HepG2 (cell line): ENCODE results near the gene KIF26B. TPM values are rescaled to one million over a fixed set of nuclear protein-coding genes. Genes with fewer than 3 reads are reported as not detected.

Experiments
- IKZF5 ChIP-seq: IDR thresholded peaks from 2 replicates; pipeline ENCODE4 v1.6.1; 2018; ENCODE audit warnings: missing genetic modification reagents, mild to moderate bottlenecking, missing compliant biosample characterization
- LRRFIP1 ChIP-seq: sonication (generic); formaldehyde crosslinking; conservative IDR thresholded peaks from 2 replicates; pipeline ENCODE4 v1.4.0; 2020; ENCODE audit warnings: missing genetic modification reagents
- MAFK ChIP-seq, 2 experiments: IDR thresholded peaks in 1 of 2; conservative IDR thresholded peaks in 1 of 2; 2 replicates each; pipeline ENCODE4 v1.6.1; 2011; ENCODE audit warnings: improper control_type of control experiment in 2 of 2, low read length in 2 of 2
- NAIF1 ChIP-seq: sonication (generic); formaldehyde crosslinking; IDR thresholded peaks from 2 replicates; pipeline ENCODE4 v1.5.0; 2020; ENCODE audit warnings: mild to moderate bottlenecking, missing genetic modification reagents, borderline replicate concordance
- RORA ChIP-seq: sonication (generic); formaldehyde crosslinking; IDR thresholded peaks from 2 replicates; pipeline ENCODE4 v1.5.0; 2020; ENCODE audit warnings: mild to moderate bottlenecking, missing genetic modification reagents, moderate library complexity
- TCF12 ChIP-seq, 2 experiments: fragments of 450-650 bp in 1 of 2; sonication (generic) in 1 of 2; formaldehyde crosslinking in 1 of 2; IDR thresholded peaks; 2 replicates each; pipeline versions ENCODE4 v1.6.1 to v1.8.0; 2017 to 2022; ENCODE audit warnings: antibody characterized with exemption in 1 of 2, mild to moderate bottlenecking in 1 of 2, missing genetic modification reagents in 1 of 2, moderate library complexity in 1 of 2
- ZNF569 ChIP-seq: sonication (generic); formaldehyde crosslinking; IDR thresholded peaks from 2 replicates; pipeline ENCODE4 v1.5.0; 2020; ENCODE audit warnings: mild to moderate bottlenecking, missing genetic modification reagents, moderate library complexity, borderline replicate concordance
- ZNF691 ChIP-seq: sonication (generic); formaldehyde crosslinking; IDR thresholded peaks from 2 replicates; pipeline ENCODE4 v1.4.0; 2020; ENCODE audit warnings: missing genetic modification reagents, low read depth, mild to moderate bottlenecking, borderline replicate concordance
- ZNF776 ChIP-seq: sonication (generic); formaldehyde crosslinking; IDR thresholded peaks from 2 replicates; pipeline ENCODE4 v1.4.0; 2020; ENCODE audit warnings: mild to moderate bottlenecking, missing genetic modification reagents
- ZNF777 ChIP-seq: sonication (generic); formaldehyde crosslinking; IDR thresholded peaks from 2 replicates; pipeline ENCODE4 v1.4.0; 2020; ENCODE audit warnings: missing genetic modification reagents
- ZNF780A ChIP-seq: sonication (generic); formaldehyde crosslinking; IDR thresholded peaks from 2 replicates; pipeline ENCODE4 v1.8.0; 2022; ENCODE audit warnings: mild to moderate bottlenecking, missing genetic modification reagents, moderate library complexity
- polyA plus RNA-seq, 8 experiments: library from polyadenylated mRNA; depleted of rRNA in 3 of 8; stranded (reverse) in 7 of 8; unstranded in 1 of 8; fragments of >200 nt; fragmentation: Illumina TruSeq in 4 of 8; extraction: Trizol in 4 of 8; gene quantifications; 2 replicates each; pipeline versions ENCODE4 v1.2.1 to v1.2.3, GENCODE V29; 2011 to 2016; ENCODE audit warnings: low read depth in 4 of 8, missing spikeins in 1 of 8, mixed read lengths in 1 of 8; ENCODE audit not compliant: insufficient read depth in 1 of 8
- total RNA-seq, 5 experiments: library from RNA; depleted of rRNA; stranded (reverse); fragments of >200 nt; fragmentation: Illumina TruSeq; extraction: Trizol; gene quantifications; 2 replicates each; pipeline ENCODE4 v1.2.3, GENCODE V29; 2016; ENCODE audit warnings: low read depth in 1 of 5

The KIF26B gene
- total and polyA plus RNA-seq, 2 of the 13 experiments (the other 11 are each of a cell fraction or from before 2014, with no cell fraction given), result 0.08 to 0.09 TPM

GRCh38 chr1:245583081-245583480 is 428.3 kb downstream of the KIF26B start (continued):
- TF ChIP-seq LRRFIP1 (CRISPR knock-in tag) (no peak), NAIF1 (CRISPR knock-in tag) (no peak), ZNF691 (no peak), ZNF780A (no peak), MAFK (conservative IDR thresholded peaks at IDR 0.05 in 1 of 2, IDR thresholded peaks at IDR 0.05 in 1 of 2; ENCODE audit: low read length in 2 of 2) (no peak), TCF12 (IDR thresholded peaks at IDR 0.05) (no peak), TCF12 (CRISPR knock-in tag; IDR thresholded peaks at IDR 0.05) (no peak), RORA (CRISPR knock-in tag) (no peak), IKZF5 (CRISPR knock-in tag) (no peak), ZNF569 (CRISPR knock-in tag) (no peak), ZNF777 (CRISPR knock-in tag) (no peak), ZNF776 (CRISPR knock-in tag) (no peak)
- TF ChIP-seq, all 625 proteins: peak for 0
